ENCODE data around the gene ZNF814. TPM values are rescaled to one million over a fixed set of nuclear protein-coding genes. Genes with fewer than 3 reads are reported as not detected.

ZNF814 gene
- 75.1 and 80.4 TPM in 2 replicates for total RNA-seq (2014; rRNA removed; shearing (Covaris generic))
- 86.9 and 89.5 TPM in 2 replicates for polyA plus RNA-seq (2016; fragmentation: Nextera tagmentation; extraction: Ambion mirVana)
- long read RNA-seq, transcript ZNF814-208 (3 exons, 528 nt) = major isoform, 7 of 37 reads
- long read RNA-seq, partial matches to known transcripts = 0 of 37 reads
- long read RNA-seq, other reads (novel, unspliced or antisense) = 24 of 37 reads

- no peak for TF ChIP-seq ZNF331 (CRISPR knock-in tag; IDR thresholded peaks at IDR 0.05; ENCODE audit: low read depth)
- peak; percentile 93 for TF ChIP-seq ETS1 (IDR thresholded peaks at IDR 0.05)
- TF ChIP-seq, protein P1, sequence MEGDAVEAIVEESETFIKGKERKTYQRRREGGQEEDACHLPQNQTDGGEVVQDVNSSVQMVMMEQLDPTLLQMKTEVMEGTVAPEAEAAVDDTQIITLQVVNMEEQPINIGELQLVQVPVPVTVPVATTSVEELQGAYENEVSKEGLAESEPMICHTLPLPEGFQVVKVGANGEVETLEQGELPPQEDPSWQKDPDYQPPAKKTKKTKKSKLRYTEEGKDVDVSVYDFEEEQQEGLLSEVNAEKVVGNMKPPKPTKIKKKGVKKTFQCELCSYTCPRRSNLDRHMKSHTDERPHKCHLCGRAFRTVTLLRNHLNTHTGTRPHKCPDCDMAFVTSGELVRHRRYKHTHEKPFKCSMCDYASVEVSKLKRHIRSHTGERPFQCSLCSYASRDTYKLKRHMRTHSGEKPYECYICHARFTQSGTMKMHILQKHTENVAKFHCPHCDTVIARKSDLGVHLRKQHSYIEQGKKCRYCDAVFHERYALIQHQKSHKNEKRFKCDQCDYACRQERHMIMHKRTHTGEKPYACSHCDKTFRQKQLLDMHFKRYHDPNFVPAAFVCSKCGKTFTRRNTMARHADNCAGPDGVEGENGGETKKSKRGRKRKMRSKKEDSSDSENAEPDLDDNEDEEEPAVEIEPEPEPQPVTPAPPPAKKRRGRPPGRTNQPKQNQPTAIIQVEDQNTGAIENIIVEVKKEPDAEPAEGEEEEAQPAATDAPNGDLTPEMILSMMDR (conservative IDR thresholded peaks at IDR 0.05; ENCODE audit: low read depth in 2 of 2) = peak; percentile 15 to 16; a peak in 2 of 4 replicates
- TF ChIP-seq, protein P2, sequence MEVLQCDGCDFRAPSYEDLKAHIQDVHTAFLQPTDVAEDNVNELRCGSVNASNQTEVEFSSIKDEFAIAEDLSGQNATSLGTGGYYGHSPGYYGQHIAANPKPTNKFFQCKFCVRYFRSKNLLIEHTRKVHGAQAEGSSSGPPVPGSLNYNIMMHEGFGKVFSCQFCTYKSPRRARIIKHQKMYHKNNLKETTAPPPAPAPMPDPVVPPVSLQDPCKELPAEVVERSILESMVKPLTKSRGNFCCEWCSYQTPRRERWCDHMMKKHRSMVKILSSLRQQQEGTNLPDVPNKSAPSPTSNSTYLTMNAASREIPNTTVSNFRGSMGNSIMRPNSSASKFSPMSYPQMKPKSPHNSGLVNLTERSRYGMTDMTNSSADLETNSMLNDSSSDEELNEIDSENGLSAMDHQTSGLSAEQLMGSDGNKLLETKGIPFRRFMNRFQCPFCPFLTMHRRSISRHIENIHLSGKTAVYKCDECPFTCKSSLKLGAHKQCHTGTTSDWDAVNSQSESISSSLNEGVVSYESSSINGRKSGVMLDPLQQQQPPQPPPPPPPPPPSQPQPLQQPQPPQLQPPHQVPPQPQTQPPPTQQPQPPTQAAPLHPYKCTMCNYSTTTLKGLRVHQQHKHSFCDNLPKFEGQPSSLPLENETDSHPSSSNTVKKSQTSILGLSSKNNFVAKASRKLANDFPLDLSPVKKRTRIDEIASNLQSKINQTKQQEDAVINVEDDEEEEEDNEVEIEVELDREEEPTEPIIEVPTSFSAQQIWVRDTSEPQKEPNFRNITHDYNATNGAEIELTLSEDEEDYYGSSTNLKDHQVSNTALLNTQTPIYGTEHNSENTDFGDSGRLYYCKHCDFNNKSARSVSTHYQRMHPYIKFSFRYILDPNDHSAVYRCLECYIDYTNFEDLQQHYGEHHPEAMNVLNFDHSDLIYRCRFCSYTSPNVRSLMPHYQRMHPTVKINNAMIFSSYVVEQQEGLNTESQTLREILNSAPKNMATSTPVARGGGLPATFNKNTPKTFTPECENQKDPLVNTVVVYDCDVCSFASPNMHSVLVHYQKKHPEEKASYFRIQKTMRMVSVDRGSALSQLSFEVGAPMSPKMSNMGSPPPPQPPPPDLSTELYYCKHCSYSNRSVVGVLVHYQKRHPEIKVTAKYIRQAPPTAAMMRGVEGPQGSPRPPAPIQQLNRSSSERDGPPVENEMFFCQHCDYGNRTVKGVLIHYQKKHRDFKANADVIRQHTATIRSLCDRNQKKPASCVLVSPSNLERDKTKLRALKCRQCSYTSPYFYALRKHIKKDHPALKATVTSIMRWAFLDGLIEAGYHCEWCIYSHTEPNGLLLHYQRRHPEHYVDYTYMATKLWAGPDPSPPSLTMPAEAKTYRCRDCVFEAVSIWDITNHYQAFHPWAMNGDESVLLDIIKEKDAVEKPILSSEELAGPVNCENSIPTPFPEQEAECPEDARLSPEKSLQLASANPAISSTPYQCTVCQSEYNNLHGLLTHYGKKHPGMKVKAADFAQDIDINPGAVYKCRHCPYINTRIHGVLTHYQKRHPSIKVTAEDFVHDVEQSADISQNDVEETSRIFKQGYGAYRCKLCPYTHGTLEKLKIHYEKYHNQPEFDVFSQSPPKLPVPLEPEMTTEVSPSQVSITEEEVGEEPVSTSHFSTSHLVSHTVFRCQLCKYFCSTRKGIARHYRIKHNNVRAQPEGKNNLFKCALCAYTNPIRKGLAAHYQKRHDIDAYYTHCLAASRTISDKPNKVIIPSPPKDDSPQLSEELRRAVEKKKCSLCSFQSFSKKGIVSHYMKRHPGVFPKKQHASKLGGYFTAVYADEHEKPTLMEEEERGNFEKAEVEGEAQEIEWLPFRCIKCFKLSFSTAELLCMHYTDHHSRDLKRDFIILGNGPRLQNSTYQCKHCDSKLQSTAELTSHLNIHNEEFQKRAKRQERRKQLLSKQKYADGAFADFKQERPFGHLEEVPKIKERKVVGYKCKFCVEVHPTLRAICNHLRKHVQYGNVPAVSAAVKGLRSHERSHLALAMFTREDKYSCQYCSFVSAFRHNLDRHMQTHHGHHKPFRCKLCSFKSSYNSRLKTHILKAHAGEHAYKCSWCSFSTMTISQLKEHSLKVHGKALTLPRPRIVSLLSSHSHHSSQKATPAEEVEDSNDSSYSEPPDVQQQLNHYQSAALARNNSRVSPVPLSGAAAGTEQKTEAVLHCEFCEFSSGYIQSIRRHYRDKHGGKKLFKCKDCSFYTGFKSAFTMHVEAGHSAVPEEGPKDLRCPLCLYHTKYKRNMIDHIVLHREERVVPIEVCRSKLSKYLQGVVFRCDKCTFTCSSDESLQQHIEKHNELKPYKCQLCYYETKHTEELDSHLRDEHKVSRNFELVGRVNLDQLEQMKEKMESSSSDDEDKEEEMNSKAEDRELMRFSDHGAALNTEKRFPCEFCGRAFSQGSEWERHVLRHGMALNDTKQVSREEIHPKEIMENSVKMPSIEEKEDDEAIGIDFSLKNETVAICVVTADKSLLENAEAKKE (CRISPR knock-in tag; IDR thresholded peaks at IDR 0.05) = no peak
- no peak for TF ChIP-seq EZH2phosphoT487 (IDR thresholded peaks at IDR 0.05; ENCODE audit: unreplicated experiment)
- no peak for TF ChIP-seq JUNB (IDR thresholded peaks at IDR 0.05; ENCODE audit: unreplicated experiment)
- TF ChIP-seq, protein P3, sequence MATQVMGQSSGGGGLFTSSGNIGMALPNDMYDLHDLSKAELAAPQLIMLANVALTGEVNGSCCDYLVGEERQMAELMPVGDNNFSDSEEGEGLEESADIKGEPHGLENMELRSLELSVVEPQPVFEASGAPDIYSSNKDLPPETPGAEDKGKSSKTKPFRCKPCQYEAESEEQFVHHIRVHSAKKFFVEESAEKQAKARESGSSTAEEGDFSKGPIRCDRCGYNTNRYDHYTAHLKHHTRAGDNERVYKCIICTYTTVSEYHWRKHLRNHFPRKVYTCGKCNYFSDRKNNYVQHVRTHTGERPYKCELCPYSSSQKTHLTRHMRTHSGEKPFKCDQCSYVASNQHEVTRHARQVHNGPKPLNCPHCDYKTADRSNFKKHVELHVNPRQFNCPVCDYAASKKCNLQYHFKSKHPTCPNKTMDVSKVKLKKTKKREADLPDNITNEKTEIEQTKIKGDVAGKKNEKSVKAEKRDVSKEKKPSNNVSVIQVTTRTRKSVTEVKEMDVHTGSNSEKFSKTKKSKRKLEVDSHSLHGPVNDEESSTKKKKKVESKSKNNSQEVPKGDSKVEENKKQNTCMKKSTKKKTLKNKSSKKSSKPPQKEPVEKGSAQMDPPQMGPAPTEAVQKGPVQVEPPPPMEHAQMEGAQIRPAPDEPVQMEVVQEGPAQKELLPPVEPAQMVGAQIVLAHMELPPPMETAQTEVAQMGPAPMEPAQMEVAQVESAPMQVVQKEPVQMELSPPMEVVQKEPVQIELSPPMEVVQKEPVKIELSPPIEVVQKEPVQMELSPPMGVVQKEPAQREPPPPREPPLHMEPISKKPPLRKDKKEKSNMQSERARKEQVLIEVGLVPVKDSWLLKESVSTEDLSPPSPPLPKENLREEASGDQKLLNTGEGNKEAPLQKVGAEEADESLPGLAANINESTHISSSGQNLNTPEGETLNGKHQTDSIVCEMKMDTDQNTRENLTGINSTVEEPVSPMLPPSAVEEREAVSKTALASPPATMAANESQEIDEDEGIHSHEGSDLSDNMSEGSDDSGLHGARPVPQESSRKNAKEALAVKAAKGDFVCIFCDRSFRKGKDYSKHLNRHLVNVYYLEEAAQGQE (IDR thresholded peaks at IDR 0.05; ENCODE audit: unreplicated experiment) = no peak
- TF ChIP-seq POLR2AphosphoS5 (IDR thresholded peaks at IDR 0.05; ENCODE audit: low read depth) = peak; percentile 85
- no peak for TF ChIP-seq EZH2 (IDR thresholded peaks at IDR 0.05; ENCODE audit: low read depth, unreplicated experiment)
- TF ChIP-seq ZNF114 (CRISPR knock-in tag; IDR thresholded peaks at IDR 0.05) = no peak
- no peak for TF ChIP-seq NANOG (IDR thresholded peaks at IDR 0.05; ENCODE audit: borderline replicate concordance)
- peak; percentile 87 for TF ChIP-seq CREB1 (CRISPR knock-in tag; IDR thresholded peaks at IDR 0.05; ENCODE audit: low read depth)
- TF ChIP-seq STAT1 (IDR thresholded peaks at IDR 0.05; ENCODE audit: unreplicated experiment) = no peak
- H3K4me1 Mint-ChIP-seq = peaks cover 37% of the 10 kb centered on the region
- H3K4me3 Mint-ChIP-seq = peak within 1 kb of the TSS; percentile 92
- Histone ChIP-seq H3K9me2 (ENCODE audit: insufficient read depth) (no peaks in the 10 kb centered on the region; the same call in 1 of the 2 replicates), H3K27ac (ENCODE audit: low read depth) (peak within 1 kb of the TSS; percentile 95), H3K79me2 (replicated peaks; ENCODE audit: insufficient read depth) (peaks cover 46% of the 10 kb centered on the region), H3K27me3 (ENCODE audit: insufficient read depth) (no peaks in the 10 kb centered on the region), H3K4me2 (peak within 1 kb of the TSS; percentile 75), H3K4me1 (ENCODE audit: insufficient read depth) (peaks cover 28% of the 10 kb centered on the region), H3K36me3 (ENCODE audit: insufficient read depth) (peaks cover 9% of the 10 kb centered on the region; the same call in 1 of the 2 replicates), H3F3A (replicated peaks; ENCODE audit: low read depth) (no peaks in the 10 kb centered on the region; the same call in 1 of the 2 replicates), H4K20me1 (replicated peaks; ENCODE audit: insufficient read depth) (peaks cover 30% of the 10 kb centered on the region), H2AFZ (no peak within 1 kb of the TSS), H3K4me3 (peak within 1 kb of the TSS; percentile 73)
- H3K27me3 Mint-ChIP-seq (ENCODE audit: insufficient read depth, low read depth, poor library complexity) = peaks cover 6% of the 10 kb centered on the region
- peaks cover 46% of the 10 kb centered on the region for H3K36me3 Mint-ChIP-seq (ENCODE audit: low read depth)
- DNase-seq (ENCODE audit: low spot score) (peak; percentile 99), ATAC-seq (peak; percentile 86)
- H3K9me3 Mint-ChIP-seq = peaks cover 3% of the 10 kb centered on the region; the same call in 2 of the 3 replicates
- peak within 1 kb of the TSS; percentile 96 for H3K27ac Mint-ChIP-seq
Measured at GRCh38 chr19:57888560-57889231, at the start of gene ZNF814. ZNF814 (minus strand) TSS chr19:57889037; CDS start chr19:57888802, 235 bp downstream.
